ENCODE data around the gene KDSR. TPM values are rescaled to one million over a fixed set of nuclear protein-coding genes. Genes with fewer than 3 reads are reported as not detected.

The KDSR gene
- total RNA-seq, 4 donors from 2014 or later, result 11.2 to 18.6 (median 14.4) TPM

DNA sequence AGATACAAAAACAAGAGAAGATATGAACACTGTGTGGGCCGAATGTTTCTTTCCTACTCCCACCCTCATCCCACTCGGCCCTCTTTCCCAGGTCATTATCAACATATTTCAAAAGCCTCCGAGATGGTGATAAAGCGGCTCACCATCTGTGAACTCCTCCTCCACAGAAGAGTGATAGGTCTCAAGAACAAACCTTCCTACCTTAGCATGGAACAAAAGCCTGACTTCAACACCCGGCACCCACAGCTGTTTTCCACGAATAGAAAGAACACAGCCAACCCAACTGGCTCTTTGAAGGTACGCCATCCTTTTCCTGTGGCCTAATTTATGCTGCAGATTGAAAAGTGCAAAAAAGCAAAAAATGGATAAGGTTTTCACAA, 76.2 kb downstream of the KDSR start:
- Histone ChIP-seq H3K27me3 (no peaks in the 10 kb centered on the region), H3K9me3 (no peaks in the 10 kb centered on the region), H3K4me1 (peaks cover 46 to 58% of the 10 kb centered on the region in 2 donors), H3K36me3 (no peaks in the 10 kb centered on the region), H3K4me3 (no peak overlapping the region), H3K27ac (peak overlapping the region; percentile 37 to 86 (median 64))
- no peak for ATAC-seq
- TF ChIP-seq POLR2A (IDR thresholded peaks at IDR 0.05), result no peak
- TF ChIP-seq, protein P1, sequence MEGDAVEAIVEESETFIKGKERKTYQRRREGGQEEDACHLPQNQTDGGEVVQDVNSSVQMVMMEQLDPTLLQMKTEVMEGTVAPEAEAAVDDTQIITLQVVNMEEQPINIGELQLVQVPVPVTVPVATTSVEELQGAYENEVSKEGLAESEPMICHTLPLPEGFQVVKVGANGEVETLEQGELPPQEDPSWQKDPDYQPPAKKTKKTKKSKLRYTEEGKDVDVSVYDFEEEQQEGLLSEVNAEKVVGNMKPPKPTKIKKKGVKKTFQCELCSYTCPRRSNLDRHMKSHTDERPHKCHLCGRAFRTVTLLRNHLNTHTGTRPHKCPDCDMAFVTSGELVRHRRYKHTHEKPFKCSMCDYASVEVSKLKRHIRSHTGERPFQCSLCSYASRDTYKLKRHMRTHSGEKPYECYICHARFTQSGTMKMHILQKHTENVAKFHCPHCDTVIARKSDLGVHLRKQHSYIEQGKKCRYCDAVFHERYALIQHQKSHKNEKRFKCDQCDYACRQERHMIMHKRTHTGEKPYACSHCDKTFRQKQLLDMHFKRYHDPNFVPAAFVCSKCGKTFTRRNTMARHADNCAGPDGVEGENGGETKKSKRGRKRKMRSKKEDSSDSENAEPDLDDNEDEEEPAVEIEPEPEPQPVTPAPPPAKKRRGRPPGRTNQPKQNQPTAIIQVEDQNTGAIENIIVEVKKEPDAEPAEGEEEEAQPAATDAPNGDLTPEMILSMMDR (IDR thresholded peaks at IDR 0.05 in 4 of 5, conservative IDR thresholded peaks at IDR 0.05 in 1 of 5), result no peak
- intact Hi-C loops (cut with DNase I; ENCODE audit: low total_unique reads), result no loop called here
- in situ Hi-C loops (cut with MboI; ENCODE audit: low sequenced_read_pairs in 4 of 4), result no loop called here
- DNase-seq, result no peak

DNA sequence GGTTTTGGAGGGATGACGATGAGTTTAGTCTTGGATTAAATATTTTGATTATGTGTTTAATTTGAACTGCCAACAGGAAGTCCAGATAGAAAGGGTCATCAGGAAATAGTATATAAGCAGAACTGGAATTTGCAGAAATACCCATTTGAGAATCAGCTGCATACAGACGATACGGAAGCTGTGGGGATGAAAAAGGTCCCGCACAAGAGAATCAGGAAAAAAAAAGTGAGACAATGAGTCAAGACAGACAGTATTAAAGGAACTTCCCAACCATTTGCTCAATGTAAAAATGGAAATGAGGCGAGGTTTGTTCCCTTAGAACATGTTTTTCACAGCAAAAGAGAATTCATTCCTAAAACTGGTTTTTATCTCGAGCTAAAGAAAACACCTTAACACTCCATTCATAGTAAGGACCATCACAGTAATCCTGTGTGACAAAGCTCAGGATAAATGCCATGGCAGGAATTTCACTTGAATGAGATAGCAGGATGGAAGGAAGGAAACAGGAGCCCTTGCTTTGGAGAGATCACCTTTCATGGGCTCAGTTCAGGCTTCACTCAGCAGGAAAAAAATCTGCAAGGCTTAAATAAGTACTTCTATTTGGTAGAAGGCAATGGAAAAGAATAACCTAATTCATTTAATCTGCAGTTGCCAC, 76.7 kb downstream of the KDSR start:
- intact Hi-C loops (cut with DNase I; ENCODE audit: low total_unique reads), result no loop called here
- ATAC-seq, result no peak
- H3K9me3 ChIP-seq, result no peaks in the 10 kb centered on the region
- peak overlapping the region; percentile 37 to 86 (median 64) for H3K27ac ChIP-seq
- no peak for TF ChIP-seq POLR2A (IDR thresholded peaks at IDR 0.05)
- TF ChIP-seq, protein P1 (IDR thresholded peaks at IDR 0.05 in 4 of 5, conservative IDR thresholded peaks at IDR 0.05 in 1 of 5), result no peak
- no peaks in the 10 kb centered on the region for H3K36me3 ChIP-seq
- peaks cover 46 to 58% of the 10 kb centered on the region in 2 donors for H3K4me1 ChIP-seq
- H3K27me3 ChIP-seq, result no peaks in the 10 kb centered on the region
- no peak overlapping the region for H3K4me3 ChIP-seq
- DNase-seq, result no peak
- in situ Hi-C loops (cut with MboI; ENCODE audit: low sequenced_read_pairs in 4 of 4), result no loop called here

DNA sequence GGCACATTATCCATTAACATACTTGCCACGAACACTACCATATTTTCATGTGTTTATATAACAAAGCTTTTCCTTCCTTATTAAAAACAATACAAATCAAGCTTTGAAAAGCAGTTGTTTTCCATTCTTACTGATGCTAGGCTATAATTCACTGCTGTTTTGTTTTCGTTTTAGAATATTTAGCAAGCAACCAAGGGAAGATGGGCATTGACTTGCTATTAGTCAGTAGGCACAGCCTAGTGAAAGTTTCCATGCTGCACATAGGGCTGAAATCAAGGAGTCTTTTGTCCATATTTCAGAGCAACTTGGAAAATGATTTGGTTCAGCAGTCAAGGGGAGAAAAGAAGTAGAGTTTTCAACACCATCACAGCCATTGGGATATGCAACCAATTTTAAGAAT, 78.7 kb downstream of the KDSR start:
- ATAC-seq (no peak), DNase-seq (no peak)
- Histone ChIP-seq H3K4me3 (no peak overlapping the region), H3K27me3 (no peaks in the 10 kb centered on the region), H3K27ac (peak overlapping the region in 2 of 4 donors; percentile 22 to 23), H3K9me3 (no peaks in the 10 kb centered on the region), H3K36me3 (no peaks in the 10 kb centered on the region), H3K4me1 (peaks cover 38 to 48% of the 10 kb centered on the region in 2 donors)
- TF ChIP-seq, protein P1 (IDR thresholded peaks at IDR 0.05 in 4 of 5, conservative IDR thresholded peaks at IDR 0.05 in 1 of 5), result no peak
- TF ChIP-seq POLR2A (IDR thresholded peaks at IDR 0.05), result no peak
- in situ Hi-C loops (cut with MboI; ENCODE audit: low sequenced_read_pairs in 4 of 4), result no loop called here
- intact Hi-C loops (cut with DNase I; ENCODE audit: low total_unique reads), result no loop called here

DNA sequence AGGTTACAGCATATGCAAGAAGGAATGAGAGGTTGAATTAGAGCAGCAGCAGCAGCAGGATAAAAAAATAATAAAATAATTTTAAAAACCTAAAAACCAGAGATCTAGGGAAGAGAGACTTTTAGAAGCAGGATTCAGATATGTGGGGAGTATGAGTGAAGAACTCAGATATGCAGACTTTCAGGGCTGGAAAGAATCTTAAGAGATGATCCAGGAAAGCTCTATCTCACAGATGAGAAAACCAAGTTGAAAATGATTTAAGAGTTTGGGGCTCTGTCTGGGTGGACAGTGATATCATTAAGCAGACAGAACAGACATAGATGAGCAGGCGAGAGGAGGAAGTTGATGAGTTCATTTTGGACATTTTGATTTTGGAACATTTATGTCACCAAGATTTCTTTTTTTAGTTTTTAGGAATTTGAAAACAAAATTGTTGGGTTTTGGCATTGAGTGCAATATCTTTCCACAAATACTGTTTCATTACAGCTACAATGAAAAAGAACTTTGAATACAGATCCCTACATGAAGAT, 79.2 kb downstream of the KDSR start:
- TF ChIP-seq, protein P1 (IDR thresholded peaks at IDR 0.05 in 4 of 5, conservative IDR thresholded peaks at IDR 0.05 in 1 of 5), result no peak
- TF ChIP-seq POLR2A (IDR thresholded peaks at IDR 0.05), result no peak
- H3K27me3 ChIP-seq, result no peaks in the 10 kb centered on the region
- peak overlapping the region in 1 of 4 donors; percentile 23 for H3K27ac ChIP-seq
- DNase-seq (no peak), ATAC-seq (no peak)
- intact Hi-C loops (cut with DNase I; ENCODE audit: low total_unique reads) (no loop called here), in situ Hi-C loops (cut with MboI; ENCODE audit: low sequenced_read_pairs in 4 of 4) (no loop called here)
- no peaks in the 10 kb centered on the region for H3K9me3 ChIP-seq
- H3K4me1 ChIP-seq, result peaks cover 32 to 42% of the 10 kb centered on the region in 2 donors
- no peaks in the 10 kb centered on the region for H3K36me3 ChIP-seq
- H3K4me3 ChIP-seq, result no peak overlapping the region

Data from gastrocnemius medialis (tissue), 4 donors.